HCT116 (cell line): ENCODE results near the gene GALNT7. TPM values are rescaled to one million over a fixed set of nuclear protein-coding genes. Genes with fewer than 3 reads are reported as not detected.

Experiments
- ATAC-seq: fragments of 200-7000 bp; cut with Tn5 transposase; 2 replicates; pipeline ENCODE4 v1.9.1; 2020; ENCODE audit warnings: mild to moderate bottlenecking, moderate library complexity
- BruUV-seq: library from RNA; stranded (reverse); fragments of 400-500 nt; replicated peaks from 2 replicates; lab custom pipeline; 2021; lab: Mats Ljungman, UMichigan
- CTCF ChIA-PET: fragments of 300-600 bp; sonication (Branson Sonifier 250); formaldehyde crosslinking; loops from one replicate; lab custom pipeline; 2021; ENCODE audit warnings: antibody characterized with exemption; lab: Charles Lee
- POLR2A ChIA-PET: fragments of 300-600, 350-600 bp; sonication (Branson Sonifier 250); formaldehyde crosslinking; loops from one replicate; lab custom pipeline; 2021; ENCODE audit warnings: antibody characterized with exemption; lab: Charles Lee
- RAD21 ChIA-PET, 2 experiments: fragments of 300-600 bp; sonication (Branson Sonifier 250); formaldehyde crosslinking; loops; one replicate each; lab custom pipeline; 2023; ENCODE audit warnings: low total read pairs in 2 of 2; ENCODE audit not compliant: uncharacterized antibody in 2 of 2, unreplicated experiment in 2 of 2, low non-redundant PET in 1 of 2; lab: Charles Lee
- DNase-seq: peaks from one replicate; pipeline ENCODE4 v3.0.0-alpha.2; 2010; ENCODE audit warnings: low read depth, low spot score
- H2AFZ ChIP-seq: fragments of 200-600 bp; shearing (Covaris generic), sonication (generic); 2 replicates; pipeline ENCODE4 v1.6.1; 2017; ENCODE audit warnings: low read depth, mixed run types, mixed read lengths, antibody characterized with exemption, low read length; ENCODE audit not compliant: poor library complexity, severe bottlenecking
- H3K27ac ChIP-seq: 2 replicates; pipeline ENCODE4 v1.5.1; 2012; ENCODE audit warnings: low read depth, low read length
- H3K27me3 ChIP-seq: fragments of 200-600 bp; sonication (generic); 2 replicates; pipeline ENCODE4 v1.6.1; 2016; ENCODE audit warnings: mixed run types, low read length, mixed read lengths; ENCODE audit not compliant: insufficient read depth
- H3K36me3 ChIP-seq, 2 experiments: fragments of 200-500 bp in 1 of 2; fragments of 200-600 bp in 1 of 2; sonication (Bioruptor generic) in 1 of 2; sonication (generic) in 1 of 2; 2 replicates each; pipeline versions ENCODE4 v1.5.1 to v1.6.1; 2014 to 2016; ENCODE audit warnings: low read length in 2 of 2, inconsistent platforms in 1 of 2, mixed read lengths in 1 of 2, mixed run types in 1 of 2; ENCODE audit not compliant: insufficient read depth in 2 of 2, control insufficient read depth in 1 of 2
- H3K4me1 ChIP-seq, 2 experiments: fragments of 200-600 bp in 1 of 2; sonication (generic) in 1 of 2; 2 replicates each; pipeline versions ENCODE4 v1.5.1 to v1.6.1; 2012 to 2017; ENCODE audit warnings: low read length in 2 of 2, inconsistent platforms in 1 of 2, mild to moderate bottlenecking in 1 of 2, mixed read lengths in 1 of 2, mixed run types in 1 of 2, moderate library complexity in 1 of 2; ENCODE audit not compliant: insufficient read depth in 2 of 2, control insufficient read depth in 1 of 2
- H3K4me2 ChIP-seq: fragments of 200-600 bp; sonication (generic); 2 replicates; pipeline ENCODE4 v1.6.1; 2017; ENCODE audit warnings: mixed run types, low read length, mixed read lengths
- H3K4me3 ChIP-seq, 2 experiments: fragments of 200-600 bp in 1 of 2; sonication (generic) in 1 of 2; replicated peaks in 1 of 2; 2 replicates each; pipeline ENCODE4 v1.5.1; 2011 to 2016; ENCODE audit warnings: low read length in 2 of 2, control low read depth in 1 of 2, low read depth in 1 of 2, mild to moderate bottlenecking in 1 of 2, mixed read lengths in 1 of 2, mixed run types in 1 of 2
- H3K79me2 ChIP-seq: fragments of 200-600 bp; sonication (generic); 2 replicates; pipeline ENCODE4 v1.6.1; 2017; ENCODE audit warnings: mild to moderate bottlenecking, mixed run types, low read length, moderate library complexity, mixed read lengths; ENCODE audit not compliant: insufficient read depth
- H3K9ac ChIP-seq: fragments of 200-600 bp; sonication (generic); 2 replicates; pipeline ENCODE4 v1.6.1; 2016; ENCODE audit warnings: low read length, mixed read lengths
- H3K9me2 ChIP-seq: fragments of 200-600 bp; sonication (generic), shearing (Covaris generic); 2 replicates; pipeline ENCODE4 v1.6.1; 2017; ENCODE audit warnings: mixed run types, mild to moderate bottlenecking, moderate library complexity; ENCODE audit not compliant: insufficient read depth
- H3K9me3 ChIP-seq, 2 experiments: fragments of 200-500 bp in 1 of 2; fragments of 200-600 bp in 1 of 2; sonication (Bioruptor generic) in 1 of 2; sonication (generic) in 1 of 2; 2 replicates each; pipeline ENCODE4 v1.6.1; 2014 to 2017; ENCODE audit warnings: low read length in 2 of 2, mixed read lengths in 2 of 2, inconsistent platforms in 1 of 2, low read depth in 1 of 2, mild to moderate bottlenecking in 1 of 2, mixed run types in 1 of 2, moderate library complexity in 1 of 2; ENCODE audit not compliant: control insufficient read depth in 1 of 2, insufficient read depth in 1 of 2
- H4K20me1 ChIP-seq: fragments of 200-600 bp; sonication (generic), shearing (Covaris generic); 2 replicates; pipeline ENCODE4 v1.6.1; 2017; ENCODE audit warnings: mixed run types, mild to moderate bottlenecking, moderate library complexity; ENCODE audit not compliant: insufficient read depth
- CBX3 ChIP-seq: IDR thresholded peaks from 2 replicates; pipeline ENCODE4 v1.6.1; 2012; ENCODE audit warnings: low read depth
- CEBPB ChIP-seq: IDR thresholded peaks from 2 replicates; pipeline ENCODE4 v1.6.1; 2012; ENCODE audit warnings: low read depth
- CTCF ChIP-seq, 3 experiments: fragments of 200-600 bp in 1 of 3; sonication (generic) in 1 of 3; IDR thresholded peaks in 2 of 3; conservative IDR thresholded peaks in 1 of 3; 2 replicates each; pipeline ENCODE4 v1.5.1; 2012 to 2017; ENCODE audit warnings: low read depth in 2 of 3, low read length in 2 of 3, antibody characterized with exemption in 1 of 3, borderline replicate concordance in 1 of 3, control low read depth in 1 of 3, mild to moderate bottlenecking in 1 of 3, mixed read lengths in 1 of 3, mixed run types in 1 of 3, moderate library complexity in 1 of 3; ENCODE audit not compliant: insufficient read depth in 1 of 3
- EGR1 ChIP-seq: IDR thresholded peaks from 2 replicates; pipeline ENCODE4 v1.6.1; 2012; ENCODE audit warnings: low read depth
- FOSL1 ChIP-seq: IDR thresholded peaks from 2 replicates; pipeline ENCODE4 v1.6.1; 2012; ENCODE audit warnings: low read depth
- SIN3A ChIP-seq: IDR thresholded peaks from 2 replicates; pipeline ENCODE4 v1.6.1; 2012; ENCODE audit warnings: low read depth
- SRF ChIP-seq: IDR thresholded peaks from 2 replicates; pipeline ENCODE4 v1.6.1; 2012; ENCODE audit warnings: low read depth
- TCF7L2 ChIP-seq: IDR thresholded peaks from 2 replicates; pipeline ENCODE4 v1.7.0; 2011; ENCODE audit warnings: borderline replicate concordance, inconsistent platforms; ENCODE audit not compliant: insufficient read depth, insufficient read length; ENCODE audit errors: extremely low read depth
- ZBTB33 ChIP-seq: IDR thresholded peaks from 2 replicates; pipeline ENCODE4 v1.6.1; 2011; ENCODE audit warnings: mild to moderate bottlenecking, low read length, moderate library complexity; ENCODE audit not compliant: insufficient replicate concordance; ENCODE audit errors: extremely low read depth
- intact Hi-C: fragments of 100-400 bp; cut with micrococcal nuclease; formaldehyde crosslinking; loops from 2 replicates; pipeline ENCODE4 v1.10.0; 2022
- total RNA-seq: library from RNA; stranded (reverse); gene quantifications from one replicate; pipeline ENCODE4 v1.2.1, GENCODE V29; 2021; ENCODE audit not compliant: unreplicated experiment

GALNT7 gene
- total RNA-seq, 1 experiment from 2014 or later: 21.3 TPM

GRCh38 chr4:173316060-173316459 lies 147.4 kb downstream of the GALNT7 start (continued):
- no peak for TF ChIP-seq ZBTB33
- no peak for TF ChIP-seq SRF
- no peak for TF ChIP-seq CEBPB
- no peak for TF ChIP-seq CBX3
- TF ChIP-seq FOSL1: no peak
- TF ChIP-seq SIN3A: no peak
- no peak for TF ChIP-seq TCF7L2
- no peak for TF ChIP-seq EGR1
- no peak for TF ChIP-seq CTCF (IDR thresholded peaks at IDR 0.05 in 2 of 3, conservative IDR thresholded peaks at IDR 0.05 in 1 of 3; ENCODE audit: borderline replicate concordance in 1 of 3, insufficient read depth in 1 of 3, low read depth in 2 of 3, low read length in 2 of 3)
- TF ChIP-seq, all 23 proteins: peak for 0

GRCh38 chr4:173317004-173317403 lies 148.4 kb downstream of the GALNT7 start:
- no TSS peak for BruUV-seq
- no peak for DNase-seq
- no peaks in the 10 kb centered on the region for H3K27me3 ChIP-seq
- no peaks in the 10 kb centered on the region for H3K79me2 ChIP-seq
- H3K27ac ChIP-seq: no peak overlapping the region
- ChIA-PET CTCF (interaction anchor here (0.6 to 1.4 kb wide), 4 partner anchors 18 to 103 kb away, joined by 3 to 6 read pairs (median 4); partner anchors contain the start of genes HMGB2 and SAP30), POLR2A (no interaction called here), RAD21 (no interaction called here)
- H2AFZ ChIP-seq: no peak overlapping the region
- no peaks in the 10 kb centered on the region for H3K9me2 ChIP-seq
- peak in 2 of 3 experiments; percentile 50 to 55; a peak in 3 of 6 replicates for TF ChIP-seq CTCF (IDR thresholded peaks at IDR 0.05 in 2 of 3, conservative IDR thresholded peaks at IDR 0.05 in 1 of 3; ENCODE audit: borderline replicate concordance in 1 of 3, insufficient read depth in 1 of 3, low read depth in 2 of 3, low read length in 2 of 3)
- no peak for TF ChIP-seq SIN3A
- H3K36me3 ChIP-seq: no peaks in the 10 kb centered on the region; a peak in 2 of 4 replicates
- no peaks in the 10 kb centered on the region for H3K9me3 ChIP-seq
- H3K4me3 ChIP-seq: no peak overlapping the region
- no peaks in the 10 kb centered on the region for H4K20me1 ChIP-seq
- no peak overlapping the region for H3K4me2 ChIP-seq
- H3K4me1 ChIP-seq: no peaks in the 10 kb centered on the region
- ATAC-seq: peak; percentile 90
- H3K9ac ChIP-seq: no peak overlapping the region
- intact Hi-C loops: loop anchor here (5.0 to 10.0 kb wide), 2 partner anchors 175 to 838 kb away; no protein-coding TSS in a partner anchor
